HCT116 (cell line): ENCODE measurements around the gene TTC8. TPM values are rescaled to one million over a fixed set of nuclear protein-coding genes. Genes with fewer than 3 reads are reported as not detected.

Experiments used
- ATAC-seq: fragments of 200-7000 bp; cut with Tn5 transposase; 2 replicates; pipeline ENCODE4 v1.9.1; 2020; ENCODE audit warnings: mild to moderate bottlenecking, moderate library complexity
- BruUV-seq: library from RNA; stranded (reverse); fragments of 400-500 nt; replicated peaks from 2 replicates; lab custom pipeline; 2021; lab: Mats Ljungman, UMichigan
- CTCF ChIA-PET: fragments of 300-600 bp; sonication (Branson Sonifier 250); formaldehyde crosslinking; loops from one replicate; lab custom pipeline; 2021; ENCODE audit warnings: antibody characterized with exemption; lab: Charles Lee
- POLR2A ChIA-PET: fragments of 300-600, 350-600 bp; sonication (Branson Sonifier 250); formaldehyde crosslinking; loops from one replicate; lab custom pipeline; 2021; ENCODE audit warnings: antibody characterized with exemption; lab: Charles Lee
- RAD21 ChIA-PET, 2 experiments: fragments of 300-600 bp; sonication (Branson Sonifier 250); formaldehyde crosslinking; loops; one replicate each; lab custom pipeline; 2023; ENCODE audit warnings: low total read pairs in 2 of 2; ENCODE audit not compliant: uncharacterized antibody in 2 of 2, unreplicated experiment in 2 of 2, low non-redundant PET in 1 of 2; lab: Charles Lee
- DNase-seq: peaks from one replicate; pipeline ENCODE4 v3.0.0-alpha.2; 2010; ENCODE audit warnings: low read depth, low spot score
- H2AFZ ChIP-seq: fragments of 200-600 bp; shearing (Covaris generic), sonication (generic); 2 replicates; pipeline ENCODE4 v1.6.1; 2017; ENCODE audit warnings: low read depth, mixed run types, mixed read lengths, antibody characterized with exemption, low read length; ENCODE audit not compliant: poor library complexity, severe bottlenecking
- H3K27ac ChIP-seq: 2 replicates; pipeline ENCODE4 v1.5.1; 2012; ENCODE audit warnings: low read depth, low read length
- H3K27me3 ChIP-seq: fragments of 200-600 bp; sonication (generic); 2 replicates; pipeline ENCODE4 v1.6.1; 2016; ENCODE audit warnings: mixed run types, low read length, mixed read lengths; ENCODE audit not compliant: insufficient read depth
- H3K36me3 ChIP-seq, 2 experiments: fragments of 200-500 bp in 1 of 2; fragments of 200-600 bp in 1 of 2; sonication (Bioruptor generic) in 1 of 2; sonication (generic) in 1 of 2; 2 replicates each; pipeline versions ENCODE4 v1.5.1 to v1.6.1; 2014 to 2016; ENCODE audit warnings: low read length in 2 of 2, inconsistent platforms in 1 of 2, mixed read lengths in 1 of 2, mixed run types in 1 of 2; ENCODE audit not compliant: insufficient read depth in 2 of 2, control insufficient read depth in 1 of 2
- H3K4me1 ChIP-seq, 2 experiments: fragments of 200-600 bp in 1 of 2; sonication (generic) in 1 of 2; 2 replicates each; pipeline versions ENCODE4 v1.5.1 to v1.6.1; 2012 to 2017; ENCODE audit warnings: low read length in 2 of 2, inconsistent platforms in 1 of 2, mild to moderate bottlenecking in 1 of 2, mixed read lengths in 1 of 2, mixed run types in 1 of 2, moderate library complexity in 1 of 2; ENCODE audit not compliant: insufficient read depth in 2 of 2, control insufficient read depth in 1 of 2
- H3K4me2 ChIP-seq: fragments of 200-600 bp; sonication (generic); 2 replicates; pipeline ENCODE4 v1.6.1; 2017; ENCODE audit warnings: mixed run types, low read length, mixed read lengths
- H3K4me3 ChIP-seq, 2 experiments: fragments of 200-600 bp in 1 of 2; sonication (generic) in 1 of 2; replicated peaks in 1 of 2; 2 replicates each; pipeline ENCODE4 v1.5.1; 2011 to 2016; ENCODE audit warnings: low read length in 2 of 2, control low read depth in 1 of 2, low read depth in 1 of 2, mild to moderate bottlenecking in 1 of 2, mixed read lengths in 1 of 2, mixed run types in 1 of 2
- H3K79me2 ChIP-seq: fragments of 200-600 bp; sonication (generic); 2 replicates; pipeline ENCODE4 v1.6.1; 2017; ENCODE audit warnings: mild to moderate bottlenecking, mixed run types, low read length, moderate library complexity, mixed read lengths; ENCODE audit not compliant: insufficient read depth
- H3K9ac ChIP-seq: fragments of 200-600 bp; sonication (generic); 2 replicates; pipeline ENCODE4 v1.6.1; 2016; ENCODE audit warnings: low read length, mixed read lengths
- H3K9me2 ChIP-seq: fragments of 200-600 bp; sonication (generic), shearing (Covaris generic); 2 replicates; pipeline ENCODE4 v1.6.1; 2017; ENCODE audit warnings: mixed run types, mild to moderate bottlenecking, moderate library complexity; ENCODE audit not compliant: insufficient read depth
- H3K9me3 ChIP-seq, 2 experiments: fragments of 200-500 bp in 1 of 2; fragments of 200-600 bp in 1 of 2; sonication (Bioruptor generic) in 1 of 2; sonication (generic) in 1 of 2; 2 replicates each; pipeline ENCODE4 v1.6.1; 2014 to 2017; ENCODE audit warnings: low read length in 2 of 2, mixed read lengths in 2 of 2, inconsistent platforms in 1 of 2, low read depth in 1 of 2, mild to moderate bottlenecking in 1 of 2, mixed run types in 1 of 2, moderate library complexity in 1 of 2; ENCODE audit not compliant: control insufficient read depth in 1 of 2, insufficient read depth in 1 of 2
- H4K20me1 ChIP-seq: fragments of 200-600 bp; sonication (generic), shearing (Covaris generic); 2 replicates; pipeline ENCODE4 v1.6.1; 2017; ENCODE audit warnings: mixed run types, mild to moderate bottlenecking, moderate library complexity; ENCODE audit not compliant: insufficient read depth
- ELF1 ChIP-seq: IDR thresholded peaks from 2 replicates; pipeline ENCODE4 v1.6.1; 2012; ENCODE audit warnings: low read depth, borderline replicate concordance
- EZH2 ChIP-seq: fragments of 200-600 bp; sonication (generic); IDR thresholded peaks from 2 replicates; pipeline ENCODE4 v1.6.1; 2017; ENCODE audit warnings: antibody characterized with exemption, mixed run types
- POLR2AphosphoS5 ChIP-seq: IDR thresholded peaks from 2 replicates; pipeline ENCODE4 v1.6.1; 2011; ENCODE audit warnings: mild to moderate bottlenecking, low read depth, low read length, moderate library complexity
- SIN3A ChIP-seq: IDR thresholded peaks from 2 replicates; pipeline ENCODE4 v1.6.1; 2012; ENCODE audit warnings: low read depth
- SP1 ChIP-seq: IDR thresholded peaks from 2 replicates; pipeline ENCODE4 v1.6.1; 2012; ENCODE audit warnings: low read depth
- TCF7L2 ChIP-seq: IDR thresholded peaks from 2 replicates; pipeline ENCODE4 v1.7.0; 2011; ENCODE audit warnings: borderline replicate concordance, inconsistent platforms; ENCODE audit not compliant: insufficient read depth, insufficient read length; ENCODE audit errors: extremely low read depth
- ZNF274 ChIP-seq: fragments of 200-500 bp; sonication (Bioruptor generic); IDR thresholded peaks from 2 replicates; pipeline ENCODE4 v1.6.1; 2014; ENCODE audit warnings: mild to moderate bottlenecking, low read depth, low read length, inconsistent platforms
- intact Hi-C: fragments of 100-400 bp; cut with micrococcal nuclease; formaldehyde crosslinking; loops from 2 replicates; pipeline ENCODE4 v1.10.0; 2022
- total RNA-seq: library from RNA; stranded (reverse); gene quantifications from one replicate; pipeline ENCODE4 v1.2.1, GENCODE V29; 2021; ENCODE audit not compliant: unreplicated experiment
- TF ChIP-seq, protein P1 (sequence below): IDR thresholded peaks from 2 replicates; pipeline ENCODE4 v1.6.1; 2011; ENCODE audit warnings: mild to moderate bottlenecking, low read length, moderate library complexity; ENCODE audit not compliant: insufficient replicate concordance; ENCODE audit errors: extremely low read depth
- TF ChIP-seq, protein P2 (sequence below): IDR thresholded peaks from 2 replicates; pipeline ENCODE4 v1.6.1; 2012

TTC8 gene
- total RNA-seq, 1 experiment from 2014 or later: 21.4 TPM

DNA sequence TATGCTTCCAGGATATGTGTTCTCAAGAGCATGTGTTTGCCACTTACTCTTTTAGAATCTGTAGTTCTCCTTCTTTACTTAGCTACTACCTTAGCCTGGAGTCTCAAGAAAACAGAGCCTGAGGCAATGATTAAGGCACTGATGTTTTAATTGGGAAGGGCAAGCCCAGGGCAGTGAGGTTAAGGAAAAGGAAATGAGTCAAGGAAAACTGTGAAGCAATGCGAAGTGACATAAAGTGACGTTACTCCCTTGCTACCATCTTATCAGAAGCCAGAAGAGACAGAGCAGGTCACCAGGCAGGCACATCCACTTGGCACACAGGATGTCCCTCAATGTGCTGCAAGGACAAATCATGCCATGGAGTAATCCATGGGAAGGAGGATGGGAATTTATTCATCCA is 20.4 kb upstream of the TTC8 start:
- Histone ChIP-seq H3K27me3 (no peaks in the 10 kb centered on the region), H3K4me3 (no peak overlapping the region), H2AFZ (no peak overlapping the region), H3K9me2 (no peaks in the 10 kb centered on the region), H3K4me2 (no peak overlapping the region), H3K36me3 (no peaks in the 10 kb centered on the region), H3K4me1 (no peaks in the 10 kb centered on the region), H3K79me2 (no peaks in the 10 kb centered on the region), H3K27ac (no peak overlapping the region), H3K9ac (no peak overlapping the region), H4K20me1 (no peaks in the 10 kb centered on the region), H3K9me3 (no peaks in the 10 kb centered on the region)
- ATAC-seq (no peak), DNase-seq (no peak)
- TF ChIP-seq, protein P1, sequence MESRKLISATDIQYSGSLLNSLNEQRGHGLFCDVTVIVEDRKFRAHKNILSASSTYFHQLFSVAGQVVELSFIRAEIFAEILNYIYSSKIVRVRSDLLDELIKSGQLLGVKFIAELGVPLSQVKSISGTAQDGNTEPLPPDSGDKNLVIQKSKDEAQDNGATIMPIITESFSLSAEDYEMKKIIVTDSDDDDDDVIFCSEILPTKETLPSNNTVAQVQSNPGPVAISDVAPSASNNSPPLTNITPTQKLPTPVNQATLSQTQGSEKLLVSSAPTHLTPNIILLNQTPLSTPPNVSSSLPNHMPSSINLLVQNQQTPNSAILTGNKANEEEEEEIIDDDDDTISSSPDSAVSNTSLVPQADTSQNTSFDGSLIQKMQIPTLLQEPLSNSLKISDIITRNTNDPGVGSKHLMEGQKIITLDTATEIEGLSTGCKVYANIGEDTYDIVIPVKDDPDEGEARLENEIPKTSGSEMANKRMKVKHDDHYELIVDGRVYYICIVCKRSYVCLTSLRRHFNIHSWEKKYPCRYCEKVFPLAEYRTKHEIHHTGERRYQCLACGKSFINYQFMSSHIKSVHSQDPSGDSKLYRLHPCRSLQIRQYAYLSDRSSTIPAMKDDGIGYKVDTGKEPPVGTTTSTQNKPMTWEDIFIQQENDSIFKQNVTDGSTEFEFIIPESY: no peak
- no peak for TF ChIP-seq TCF7L2
- TF ChIP-seq, protein P2, sequence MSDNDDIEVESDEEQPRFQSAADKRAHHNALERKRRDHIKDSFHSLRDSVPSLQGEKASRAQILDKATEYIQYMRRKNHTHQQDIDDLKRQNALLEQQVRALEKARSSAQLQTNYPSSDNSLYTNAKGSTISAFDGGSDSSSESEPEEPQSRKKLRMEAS: no peak
- no peak for TF ChIP-seq POLR2AphosphoS5
- no peak for TF ChIP-seq ELF1
- TF ChIP-seq SP1: no peak
- no peak for TF ChIP-seq ZNF274
- TF ChIP-seq EZH2: no peak
- TF ChIP-seq SIN3A: no peak
- intact Hi-C loops: no loop called here
- BruUV-seq: no TSS peak
- RAD21 ChIA-PET: no interaction called here
- POLR2A ChIA-PET: no interaction called here
- CTCF ChIA-PET: no interaction called here
